Tibial artery (tissue), 4 donors: Measurements from ENCODE around the gene TAF11L2.
"Not testable (repeated sequence)": the region's sequence is repeated elsewhere in the genome, so short reads cannot be mapped to it uniquely, and the experiment has no call there.

Experiments used
- DNase-seq, 2 donors: peaks; one replicate each; pipeline ENCODE4 v3.0.0-alpha.2; 2019
- H3K27ac ChIP-seq, 2 donors: fragments of 200-600 bp; sonication (generic) in 1 of 2; 1 replicate in 1 of 2; 2 replicates in 1 of 2; pipeline ENCODE4 v1.5.1; 2018 to 2019; ENCODE audit warnings: mild to moderate bottlenecking in 1 of 2
- H3K27me3 ChIP-seq, 2 donors: fragments of 200-600 bp; sonication (generic) in 1 of 2; one replicate each; pipeline versions ENCODE4 v1.5.1 to v1.6.0; 2016 to 2019
- H3K36me3 ChIP-seq, 3 donors: fragments of 200-600 bp; sonication (generic) in 2 of 3; one replicate each; pipeline ENCODE4 v1.5.1; 2016 to 2019; ENCODE audit warnings: mild to moderate bottlenecking in 2 of 3
- H3K4me1 ChIP-seq, 4 donors: fragments of 200-600 bp; sonication (generic) in 2 of 4; 1 replicate in 3 of 4; 2 replicates in 1 of 4; pipeline ENCODE4 v1.5.1; 2016 to 2019
- H3K4me3 ChIP-seq, 2 donors: fragments of 200-600 bp; sonication (generic) in 1 of 2; 1 replicate in 1 of 2; 2 replicates in 1 of 2; pipeline ENCODE4 v1.5.1; 2018 to 2019; ENCODE audit warnings: mild to moderate bottlenecking in 2 of 2
- H3K9me3 ChIP-seq, 3 donors: fragments of 200-600 bp; sonication (generic) in 1 of 3; one replicate each; pipeline ENCODE4 v1.5.1; 2016 to 2019
- CTCF ChIP-seq, 2 experiments: fragments of 200-600 bp in 1 of 2; fragments of 450-650 bp in 1 of 2; IDR thresholded peaks; one replicate each; pipeline ENCODE4 v1.5.1; 2017 to 2019; ENCODE audit warnings: antibody characterized with exemption in 2 of 2, mild to moderate bottlenecking in 1 of 2, moderate library complexity in 1 of 2
- intact Hi-C: fragments of 100-400 bp; cut with DNase I; formaldehyde crosslinking; loops from one replicate; pipeline ENCODE4 v1.15.0; 2023; ENCODE audit warnings: low total_unique reads

Gene TAF11L2

GRCh38 chr5:17470064-17470463, 28.0 kb upstream of the TAF11L2 start:
- Histone ChIP-seq H3K4me3 (no peak overlapping the region), H3K27me3 (no peaks in the 10 kb centered on the region), H3K27ac (no peak overlapping the region), H3K36me3 (no peaks in the 10 kb centered on the region), H3K4me1 (no peaks in the 10 kb centered on the region), H3K9me3 (peaks cover 0 to 5% (median 0%) of the 10 kb centered on the region in 3 donors)
- no peak for TF ChIP-seq CTCF (IDR thresholded peaks at IDR 0.05)
- no peak for DNase-seq
- intact Hi-C loops: no loop called here

- not testable (repeated sequence) for DNase-seq
Measured at GRCh38 chr5:17475064-17475463, 23.0 kb upstream of the TAF11L2 start.

GRCh38 chr5:17477043-17477442, 21.0 kb upstream of the TAF11L2 start:
- DNase-seq: no peak
- no peaks in the 10 kb centered on the region for H3K27me3 ChIP-seq

More at GRCh38 chr5:17475064-17475463, 23.0 kb upstream of the TAF11L2 start:
- intact Hi-C loops, H3K27ac ChIP-seq, H3K9me3 ChIP-seq, H3K4me3 ChIP-seq, H3K4me1 ChIP-seq, H3K36me3 ChIP-seq, H3K27me3 ChIP-seq: not testable (repeated sequence)

GRCh38 chr5:17477573-17478265, 20.3 kb upstream of the TAF11L2 start:
- Histone ChIP-seq H3K27me3 (no peaks in the 10 kb centered on the region), H3K27ac (no peak overlapping the region), H3K9me3 (no peaks in the 10 kb centered on the region), H3K4me3 (no peak overlapping the region), H3K4me1 (no peaks in the 10 kb centered on the region), H3K36me3 (no peaks in the 10 kb centered on the region)
- no peak for DNase-seq
- intact Hi-C loops: no loop called here
- no peak for TF ChIP-seq CTCF (IDR thresholded peaks at IDR 0.05)

More at GRCh38 chr5:17477043-17477442, 21.0 kb upstream of the TAF11L2 start:
- TF ChIP-seq CTCF (IDR thresholded peaks at IDR 0.05): no peak
- Histone ChIP-seq H3K4me3 (no peak overlapping the region), H3K36me3 (no peaks in the 10 kb centered on the region), H3K4me1 (no peaks in the 10 kb centered on the region), H3K9me3 (no peaks in the 10 kb centered on the region), H3K27ac (no peak overlapping the region)
- intact Hi-C loops: no loop called here

GRCh38 chr5:17481378-17481777, 16.7 kb upstream of the TAF11L2 start:
- no peaks in the 10 kb centered on the region for H3K27me3 ChIP-seq
- no peak for DNase-seq
- no peaks in the 10 kb centered on the region for H3K36me3 ChIP-seq
- H3K27ac ChIP-seq: no peak overlapping the region
- no peaks in the 10 kb centered on the region for H3K9me3 ChIP-seq
- TF ChIP-seq CTCF (IDR thresholded peaks at IDR 0.05): no peak
- H3K4me3 ChIP-seq: no peak overlapping the region
- H3K4me1 ChIP-seq: no peaks in the 10 kb centered on the region
- intact Hi-C loops: no loop called here

- no peak for DNase-seq
- Histone ChIP-seq H3K36me3 (no peaks in the 10 kb centered on the region), H3K4me3 (no peak overlapping the region), H3K27ac (no peak overlapping the region), H3K4me1 (no peaks in the 10 kb centered on the region), H3K9me3 (no peaks in the 10 kb centered on the region), H3K27me3 (no peaks in the 10 kb centered on the region)
- no peak for TF ChIP-seq CTCF (IDR thresholded peaks at IDR 0.05)
- intact Hi-C loops: no loop called here
Measured at GRCh38 chr5:17482790-17483189, 15.2 kb upstream of the TAF11L2 start.

- H3K4me3 ChIP-seq, H3K36me3 ChIP-seq, H3K9me3 ChIP-seq, H3K4me1 ChIP-seq, intact Hi-C loops, H3K27me3 ChIP-seq, DNase-seq, H3K27ac ChIP-seq: not testable (repeated sequence)
Measured at GRCh38 chr5:17486464-17487173, 11.4 kb upstream of the TAF11L2 start.
